ENCODE measurements around the gene VSIR.

The VSIR gene

DNA sequence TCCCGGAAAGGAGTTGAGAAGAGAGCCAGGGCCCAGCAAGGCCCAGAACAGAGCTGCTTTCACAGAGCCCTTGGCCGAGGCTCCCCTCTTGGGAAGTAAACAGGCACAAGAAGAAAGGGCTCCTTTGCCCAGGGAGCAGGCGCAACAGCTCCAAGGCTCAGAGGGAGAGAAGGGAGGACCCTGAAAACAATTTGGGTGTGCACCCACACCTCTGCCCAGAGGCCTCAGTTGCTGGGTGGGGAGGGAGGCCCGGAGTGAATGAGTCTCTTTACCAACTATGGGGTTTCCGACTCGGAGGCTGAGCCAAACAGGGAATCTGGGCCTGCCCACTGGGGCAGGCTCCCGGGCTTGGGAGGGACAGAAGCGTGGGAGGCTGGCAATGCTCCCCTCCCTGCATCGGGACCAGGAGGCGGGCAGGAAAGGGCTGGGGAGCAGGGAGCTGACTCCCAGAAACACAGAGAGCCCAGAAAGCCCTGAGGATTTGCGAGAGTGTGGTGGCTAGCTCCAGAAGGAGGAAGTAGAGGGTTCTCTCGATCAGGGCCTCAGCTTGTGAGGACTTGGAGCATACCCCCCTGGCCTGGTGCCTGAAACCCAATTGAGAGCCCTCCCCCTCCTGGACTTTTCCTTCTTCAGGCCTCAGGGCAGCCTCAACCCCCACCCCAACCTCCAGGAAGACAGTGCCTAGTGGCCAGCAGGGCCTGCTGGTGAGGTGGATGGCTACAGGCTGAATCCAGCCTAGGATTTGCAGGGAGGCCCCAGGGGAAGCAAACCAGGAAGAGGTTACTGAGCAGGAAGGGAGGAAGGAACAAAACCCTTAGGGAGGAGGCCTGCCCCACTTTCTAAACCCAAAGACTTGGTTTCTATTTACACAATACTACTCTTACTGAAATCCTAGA, 59.9 kb downstream of the VSIR start:
- DNase-seq (ENCODE audit: low spot score), result peak; percentile 98

DNA sequence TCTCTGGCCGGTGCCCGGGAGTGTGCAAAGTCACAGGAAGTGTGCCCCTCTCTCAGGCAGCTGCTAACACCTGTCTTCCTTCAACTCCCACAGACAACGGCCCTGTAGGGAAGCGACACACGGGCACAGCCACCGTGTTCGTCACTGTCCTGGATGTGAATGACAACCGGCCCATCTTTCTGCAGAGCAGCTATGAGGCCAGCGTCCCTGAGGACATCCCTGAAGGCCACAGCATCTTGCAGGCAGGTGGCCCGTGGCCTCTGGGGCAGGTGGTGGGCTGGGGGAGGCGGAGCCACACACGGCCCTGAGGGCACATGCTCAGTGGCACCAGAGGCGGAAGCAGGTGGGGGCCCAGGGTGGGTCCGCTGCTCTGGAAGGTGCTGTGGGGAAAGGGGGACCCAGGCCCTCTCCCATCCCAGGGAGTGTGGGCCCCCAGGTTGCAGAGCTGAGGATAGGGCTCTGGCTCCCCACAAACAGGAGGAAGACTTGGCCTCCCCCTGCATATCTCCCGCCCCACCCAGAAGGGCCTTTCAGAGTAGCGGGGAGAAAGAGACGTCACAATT, 60.7 kb downstream of the VSIR start:
- no peak for DNase-seq (ENCODE audit: low spot score)

DNA sequence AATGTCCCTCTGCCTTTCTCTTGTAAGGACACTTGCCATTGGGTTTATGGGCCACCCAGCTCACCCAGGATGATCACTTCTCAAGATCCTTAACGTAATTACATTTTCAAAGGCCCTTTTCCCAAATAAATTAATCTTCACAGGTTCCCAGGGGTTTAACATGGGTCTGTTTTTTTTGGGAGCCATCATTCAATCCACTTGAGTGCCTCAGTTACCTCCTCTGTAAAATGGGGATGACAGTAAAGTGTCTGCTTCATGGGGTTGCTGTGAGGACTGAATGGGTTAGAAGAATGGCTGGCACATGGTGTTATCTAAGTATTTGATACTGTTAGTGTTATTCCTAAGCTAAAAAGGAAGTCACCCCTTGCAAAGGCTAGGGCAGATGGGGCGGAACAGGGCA, 61.1 kb downstream of the VSIR start:
- DNase-seq (ENCODE audit: low spot score), result no peak

DNA sequence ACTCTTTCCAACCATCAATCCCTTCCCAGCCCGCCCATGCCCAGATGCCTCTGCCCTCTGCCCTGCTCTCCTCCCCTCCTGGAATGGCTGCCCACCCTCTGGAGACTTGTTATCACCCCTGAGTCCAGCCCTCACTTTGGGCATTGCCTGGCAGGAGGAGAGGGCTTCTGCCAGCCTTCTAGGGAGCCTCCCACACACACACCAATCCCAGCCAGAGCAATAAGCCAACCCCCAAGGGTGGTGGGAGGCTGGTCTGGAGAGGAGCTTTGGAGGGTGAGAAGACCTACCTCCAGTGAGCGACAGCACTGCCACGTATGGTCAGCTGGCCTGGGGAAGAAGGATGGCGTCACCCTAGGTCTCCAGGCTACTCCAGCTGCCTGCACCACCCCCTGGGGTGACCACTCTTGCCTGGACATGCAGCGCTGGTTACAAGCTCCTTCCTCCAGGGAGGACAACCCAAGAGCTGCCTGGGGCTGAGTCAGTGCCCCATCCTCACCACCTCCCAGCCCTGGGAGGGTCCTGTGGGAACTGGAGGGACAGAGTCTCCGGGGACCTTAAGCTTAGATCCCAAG, 62.2 kb downstream of the VSIR start:
- no peak for DNase-seq (ENCODE audit: low spot score)

DNA sequence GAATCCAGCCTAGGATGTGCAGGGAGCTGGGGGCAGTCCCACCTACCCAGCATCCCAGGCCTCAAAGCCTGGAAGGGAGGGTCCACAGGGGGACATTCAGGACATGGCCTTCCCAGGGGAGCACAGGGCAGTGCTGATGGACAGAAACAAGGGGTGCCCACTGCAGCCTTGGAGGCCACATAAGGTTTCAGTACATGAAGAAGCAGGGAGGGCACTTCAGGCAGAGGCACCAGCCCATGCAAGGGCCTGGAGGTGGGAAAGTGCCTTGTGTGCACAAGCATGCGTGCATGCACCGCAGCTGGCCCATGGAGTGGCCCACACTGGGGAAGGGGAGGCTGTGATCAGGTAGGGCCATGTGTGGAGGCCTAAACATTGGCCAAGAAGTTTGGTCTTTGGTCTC, 62.8 kb downstream of the VSIR start:
- DNase-seq (ENCODE audit: low spot score), result no peak

DNA sequence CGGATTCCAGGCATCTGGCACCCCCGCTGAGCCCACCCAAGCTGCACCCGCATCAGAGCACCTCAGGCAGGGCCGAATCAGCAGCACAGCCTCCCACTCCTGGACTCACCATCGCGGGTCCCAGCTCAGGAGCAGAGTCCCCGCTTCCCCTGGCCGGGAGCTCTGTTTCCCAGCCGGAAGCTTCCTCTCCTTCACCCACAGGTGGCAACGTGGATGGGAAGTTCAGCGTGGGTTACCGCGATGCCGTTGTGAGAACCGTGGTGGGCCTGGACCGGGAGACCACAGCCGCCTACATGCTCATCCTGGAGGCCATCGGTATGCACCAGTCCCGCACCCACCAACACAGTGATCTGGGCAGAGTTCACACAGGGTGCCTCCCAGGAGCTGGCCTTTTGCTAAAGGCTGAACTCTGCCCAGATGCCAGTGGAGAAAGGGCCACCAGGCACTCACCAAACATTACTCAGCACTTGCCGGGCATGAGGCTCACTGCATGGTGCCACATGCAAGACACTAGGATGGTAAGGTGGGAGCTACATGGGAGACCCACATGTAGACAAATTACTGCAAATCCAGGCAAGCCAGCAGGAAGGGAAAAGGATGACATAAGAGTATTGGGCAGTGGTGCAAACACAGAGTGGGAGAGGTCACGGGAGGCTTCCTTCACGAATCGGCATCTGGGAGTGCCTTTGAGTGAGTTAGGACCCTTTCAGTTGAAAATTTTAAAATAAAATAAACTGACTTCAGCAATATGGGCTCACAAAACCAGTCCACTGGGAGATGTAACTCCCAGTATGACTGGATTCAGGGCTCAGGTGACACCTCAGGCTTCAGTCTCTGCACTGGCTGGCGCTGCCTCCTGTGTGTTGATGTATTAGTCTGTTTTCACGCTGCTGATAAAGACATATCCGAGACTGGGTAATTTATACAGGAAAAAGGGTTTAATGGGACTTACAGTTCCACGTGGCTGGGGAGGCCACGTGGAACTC, 64.1 kb downstream of the VSIR start:
- no peak for DNase-seq (ENCODE audit: low spot score)

DNA sequence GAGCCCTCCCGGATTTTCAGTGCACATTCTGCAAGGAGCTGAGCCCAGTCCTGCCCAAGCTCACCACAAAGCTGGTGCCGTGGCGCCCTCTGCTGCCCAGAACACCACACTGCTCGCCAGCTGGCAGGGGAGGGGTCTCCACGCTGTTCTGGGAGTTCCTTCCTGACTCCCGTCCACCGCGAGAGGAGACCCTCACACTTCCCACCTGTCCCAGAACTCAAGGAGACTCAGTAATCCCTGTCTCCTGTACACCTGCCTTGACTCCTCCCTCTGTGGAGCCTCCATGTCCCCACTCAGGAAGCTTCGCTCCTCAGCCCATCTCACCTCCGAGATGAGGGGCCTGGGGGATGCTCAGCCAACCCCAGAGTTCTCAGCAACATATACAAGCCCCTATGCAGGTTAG, 65.0 kb downstream of the VSIR start:
- DNase-seq (ENCODE audit: low spot score), result peak; percentile 71

DNA sequence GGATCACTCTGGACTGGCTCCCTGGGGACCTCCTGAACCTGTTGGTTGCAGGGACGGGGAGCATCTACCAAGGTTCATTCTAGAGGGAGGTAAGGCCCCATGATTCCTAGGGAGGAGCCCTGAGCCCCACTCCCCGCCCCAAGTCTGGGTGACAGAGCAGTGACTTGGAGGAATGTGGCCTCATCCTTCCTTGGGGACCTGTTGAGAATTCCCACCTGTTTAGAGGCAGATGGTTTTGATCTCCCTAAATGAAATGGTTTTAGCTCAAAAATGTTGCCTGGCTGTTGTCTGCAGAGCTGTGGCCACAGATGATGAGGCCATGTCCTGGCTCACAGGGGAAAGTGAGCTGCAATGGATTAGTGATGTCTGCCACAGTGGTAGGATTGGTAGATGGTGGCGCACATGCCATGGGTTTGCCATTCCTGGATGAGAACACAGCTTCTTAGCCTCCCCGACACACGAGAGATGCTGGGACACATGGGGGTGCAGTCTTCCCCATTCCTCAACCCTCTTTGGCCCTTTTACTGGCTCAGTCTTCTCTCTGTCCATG, 66.0 kb downstream of the VSIR start:
- no peak for DNase-seq (ENCODE audit: low spot score)

DNA sequence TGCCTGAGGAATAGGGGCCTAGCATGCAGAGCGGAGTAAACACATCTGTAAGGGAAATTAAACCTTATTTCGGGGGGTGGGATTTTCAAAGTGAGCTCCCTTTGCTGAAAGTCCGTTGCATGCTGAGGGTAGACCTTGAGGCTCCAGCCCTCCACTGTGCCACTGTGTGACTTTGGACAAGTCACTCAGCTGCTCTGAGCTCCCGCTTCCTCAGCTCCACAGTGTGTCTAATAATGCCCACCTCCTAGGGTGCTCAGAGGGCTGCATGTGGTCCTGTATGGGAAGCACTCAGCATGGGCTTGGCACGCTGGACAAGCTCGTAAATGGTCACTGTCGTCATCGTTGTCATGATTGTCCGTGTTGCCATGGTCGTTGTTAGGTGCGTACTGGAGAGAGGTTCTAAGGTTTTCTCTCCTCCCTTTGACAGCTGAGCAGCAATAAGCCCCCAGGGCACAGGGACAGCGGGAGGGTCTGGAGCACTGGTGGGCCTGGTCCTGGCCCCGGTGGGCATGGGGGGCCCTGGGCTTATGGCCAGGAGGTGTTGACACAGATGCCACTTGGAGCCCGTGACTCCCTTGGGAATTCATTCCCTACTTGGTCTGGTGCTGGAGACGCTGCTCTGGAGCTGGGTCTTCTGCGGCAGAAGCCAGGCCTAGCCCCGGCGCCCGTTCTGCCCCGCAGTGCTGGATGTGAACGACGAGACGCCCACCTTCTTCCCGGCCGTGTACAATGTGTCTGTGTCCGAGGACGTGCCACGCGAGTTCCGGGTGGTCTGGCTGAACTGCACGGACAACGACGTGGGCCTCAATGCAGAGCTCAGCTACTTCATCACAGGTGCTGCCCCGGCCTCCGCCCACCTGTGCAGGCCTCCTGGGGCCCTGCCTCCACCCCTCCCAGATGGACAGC, 66.9 kb downstream of the VSIR start:
- no peak for DNase-seq (ENCODE audit: low spot score)

DNA sequence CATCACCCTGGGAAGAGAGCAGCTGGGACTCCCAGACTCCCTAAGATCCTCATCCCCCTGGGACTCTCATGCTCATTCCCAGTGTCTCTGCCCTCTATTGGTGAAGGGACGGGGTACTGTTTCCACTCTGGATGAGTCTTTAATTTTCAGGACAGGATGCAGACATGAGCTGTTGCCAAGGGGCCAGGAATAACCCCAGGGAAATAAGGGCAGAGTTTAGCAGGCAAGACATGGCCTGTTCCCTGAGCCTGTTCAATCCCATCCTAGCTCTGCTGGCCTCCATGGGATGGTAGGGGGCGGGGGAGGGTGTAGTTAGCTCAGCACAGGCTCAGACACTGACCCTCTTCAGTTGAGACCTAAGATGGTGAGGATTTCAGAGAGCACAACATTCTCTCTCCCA, 67.7 kb downstream of the VSIR start:
- DNase-seq (ENCODE audit: low spot score), result peak; percentile 25

DNA sequence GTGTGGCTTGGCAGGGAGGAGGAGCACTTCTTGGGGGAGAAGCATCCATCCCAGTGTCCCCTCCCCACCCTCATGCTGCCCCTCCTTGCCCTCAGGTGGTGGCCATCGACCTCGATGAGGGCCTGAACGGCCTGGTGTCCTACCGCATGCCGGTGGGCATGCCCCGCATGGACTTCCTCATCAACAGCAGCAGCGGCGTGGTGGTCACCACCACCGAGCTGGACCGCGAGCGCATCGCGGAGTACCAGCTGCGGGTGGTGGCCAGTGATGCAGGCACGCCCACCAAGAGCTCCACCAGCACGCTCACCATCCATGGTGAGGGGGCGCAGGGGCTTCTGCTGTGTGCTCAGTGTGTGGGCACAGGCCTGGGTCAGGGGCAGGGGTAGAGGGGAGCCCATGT, 68.5 kb downstream of the VSIR start:
- DNase-seq (ENCODE audit: low spot score), result no peak

DNA sequence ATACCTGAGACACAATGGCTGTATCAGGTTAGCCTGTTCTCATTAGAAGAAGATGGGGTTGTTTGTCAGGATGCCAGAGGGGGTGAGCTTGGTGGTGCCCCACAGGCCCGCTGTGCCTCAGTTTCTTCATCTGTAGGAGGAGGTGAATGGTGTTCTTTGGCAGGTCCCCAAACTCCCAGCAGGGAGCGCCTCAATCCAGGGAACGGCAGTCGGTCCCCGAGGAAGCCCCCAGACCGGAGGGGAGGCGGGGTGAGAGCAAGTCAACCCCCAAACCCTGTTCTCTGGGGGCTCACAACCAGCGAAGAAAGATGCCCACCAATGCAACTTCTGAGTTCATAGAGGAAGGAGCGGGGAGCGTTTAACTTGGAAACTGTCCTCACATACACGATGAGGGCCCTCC, 69.7 kb downstream of the VSIR start:
- no peak for DNase-seq (ENCODE audit: low spot score)

DNA sequence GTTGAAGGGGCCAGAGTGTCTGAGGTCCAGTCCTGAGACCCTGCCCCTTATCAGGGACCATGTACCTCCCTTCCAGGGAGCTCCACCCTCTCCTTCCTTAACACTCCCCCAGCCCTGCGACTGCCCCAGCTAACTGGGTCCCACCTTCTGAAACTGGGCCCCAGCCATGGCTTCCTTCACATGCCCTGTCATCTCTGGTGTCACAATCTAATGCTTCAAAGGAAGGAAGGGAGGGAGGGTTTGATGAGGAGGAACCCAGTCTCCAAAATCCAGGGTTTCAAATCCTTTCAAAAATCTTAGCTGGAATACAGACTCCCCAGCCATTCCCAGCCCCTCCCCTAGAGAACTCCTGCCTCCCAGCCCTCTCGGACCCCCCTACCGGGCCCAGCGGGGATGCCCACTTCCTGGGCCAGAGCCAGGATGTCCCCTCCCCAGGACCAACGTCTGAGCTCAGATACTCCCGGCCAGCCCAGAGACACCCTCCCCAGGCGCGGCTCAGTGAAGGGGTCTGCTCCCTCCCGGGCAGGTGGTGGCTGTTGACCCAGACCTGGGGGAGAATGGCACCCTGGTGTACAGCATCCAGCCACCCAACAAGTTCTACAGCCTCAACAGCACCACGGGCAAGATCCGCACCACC, 71.7 kb downstream of the VSIR start:
- no peak for DNase-seq (ENCODE audit: low spot score)

DNA sequence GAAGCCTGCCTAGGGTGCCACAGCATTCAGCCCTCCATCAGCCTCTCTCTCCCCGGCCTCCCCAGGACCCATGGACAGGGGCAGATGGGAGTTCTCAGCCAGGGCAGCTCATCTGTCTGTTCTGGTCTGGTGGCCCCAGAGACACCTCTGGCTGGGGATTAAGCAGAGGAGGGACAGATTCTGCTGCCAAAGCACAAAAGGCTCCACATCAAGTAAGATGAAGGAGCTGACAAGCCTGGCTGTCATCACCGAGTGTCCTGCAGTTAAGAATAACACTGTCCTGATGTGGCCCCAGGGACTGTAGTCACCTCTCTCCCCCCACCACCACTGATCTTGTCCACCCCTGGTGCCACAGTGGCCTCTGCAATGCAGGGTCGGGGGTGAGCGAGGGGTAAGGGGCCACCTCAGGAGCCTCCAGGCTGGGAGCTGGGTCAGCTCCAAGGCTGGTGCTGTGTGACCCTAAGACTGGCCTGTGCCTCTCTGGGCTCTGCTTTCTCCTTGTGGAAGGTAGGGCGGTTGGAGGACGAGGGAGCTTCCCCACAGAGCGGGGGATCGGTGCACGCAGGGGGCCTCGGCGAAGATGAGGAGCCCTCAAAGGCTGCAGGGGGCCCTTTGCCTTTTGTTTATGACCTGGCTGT, 72.5 kb downstream of the VSIR start:
- DNase-seq (ENCODE audit: low spot score), result no peak

DNA sequence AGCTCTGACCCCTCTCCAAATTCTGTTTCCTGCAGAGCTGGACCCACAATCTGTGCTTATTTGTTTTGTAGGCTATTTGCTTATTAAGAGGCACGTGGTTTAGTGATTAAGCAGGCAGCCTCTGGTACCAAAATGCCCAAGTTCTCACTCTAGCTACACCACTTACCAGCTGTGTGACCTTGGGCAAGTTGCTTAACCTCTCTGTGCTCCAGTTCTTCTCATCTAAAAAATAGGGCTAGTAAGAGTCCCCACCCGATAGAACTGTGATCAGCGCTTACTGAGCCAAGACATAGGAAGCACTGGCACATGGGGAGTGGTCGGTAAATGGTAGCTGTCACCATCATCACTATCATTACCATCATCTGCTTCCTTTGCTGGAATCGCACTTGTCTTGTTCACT, 74.6 kb downstream of the VSIR start:
- DNase-seq (ENCODE audit: low spot score), result no peak

DNA sequence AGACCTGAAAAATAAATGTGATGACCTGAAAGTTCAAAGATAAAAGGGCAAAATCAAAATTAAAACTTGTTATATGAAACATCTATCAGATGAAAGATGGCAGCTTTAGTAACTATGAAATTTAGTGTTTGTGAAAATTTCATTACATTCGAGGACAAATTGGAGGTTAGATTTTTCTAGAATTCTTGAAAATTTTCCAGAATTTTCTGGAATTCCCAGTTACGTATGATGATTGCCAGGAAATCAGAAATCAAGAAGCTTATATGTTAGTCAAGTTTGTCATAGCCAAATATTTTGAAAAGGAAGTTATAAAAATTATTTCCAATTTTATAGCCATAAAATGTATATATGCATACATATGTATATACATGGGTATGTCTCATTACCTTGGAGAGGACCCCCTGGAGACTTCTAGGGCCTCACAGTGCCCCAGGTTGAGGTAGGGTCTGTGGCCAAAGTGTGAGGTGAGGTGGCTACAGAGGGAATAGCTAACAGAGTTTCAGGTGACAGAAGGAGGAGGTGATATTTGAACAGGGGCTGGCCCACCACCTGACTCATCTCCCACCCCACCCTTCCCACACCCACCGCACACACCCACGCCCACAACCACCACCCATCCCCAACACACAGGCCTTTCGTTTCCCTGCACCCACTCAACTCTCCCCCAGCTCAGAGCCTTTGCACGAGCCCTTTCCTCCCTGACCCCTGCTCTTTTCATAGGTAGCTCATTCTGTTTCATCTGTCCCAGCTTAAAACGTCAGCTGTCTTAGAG, 75.2 kb downstream of the VSIR start:
- no peak for DNase-seq (ENCODE audit: low spot score)
